HG02938 (cell line): ENCODE measurements around the gene MOV10L1.

ENCODE experiments used
- ATAC-seq: cut with Tn5 transposase; IDR thresholded peaks from one replicate; pipeline ENCODE4 v1.9.1; 2021; ENCODE audit warnings: mild to moderate bottlenecking, moderate library complexity; ENCODE audit not compliant: unreplicated experiment

The MOV10L1 gene

GRCh38 chr22:50173311-50173982, 83.6 kb downstream of the MOV10L1 start:
- ATAC-seq = no peak

GRCh38 chr22:50173983-50174355, 84.2 kb downstream of the MOV10L1 start:
- no peak for ATAC-seq

GRCh38 chr22:50174382-50175190, 84.8 kb downstream of the MOV10L1 start:
- ATAC-seq = no peak

- no peak for ATAC-seq
Measured at GRCh38 chr22:50175191-50175461, 85.3 kb downstream of the MOV10L1 start.

- ATAC-seq = no peak
Measured at GRCh38 chr22:50175921-50176849, 86.4 kb downstream of the MOV10L1 start.

- ATAC-seq = no peak
Measured at GRCh38 chr22:50176850-50177536, 87.2 kb downstream of the MOV10L1 start.

- no peak for ATAC-seq
Measured at GRCh38 chr22:50177537-50178470, 88.0 kb downstream of the MOV10L1 start.

GRCh38 chr22:50178471-50178864, 88.7 kb downstream of the MOV10L1 start:
- no peak for ATAC-seq

GRCh38 chr22:50178871-50179869, 89.4 kb downstream of the MOV10L1 start:
- no peak for ATAC-seq

GRCh38 chr22:50179937-50180726, 90.3 kb downstream of the MOV10L1 start:
- no peak for ATAC-seq

- ATAC-seq = no peak
Measured at GRCh38 chr22:50180727-50181521, 91.1 kb downstream of the MOV10L1 start.

GRCh38 chr22:50182176-50183081, 92.6 kb downstream of the MOV10L1 start:
- no peak for ATAC-seq

GRCh38 chr22:50183141-50183971, 93.5 kb downstream of the MOV10L1 start:
- ATAC-seq = no peak

GRCh38 chr22:50184004-50184901, 94.4 kb downstream of the MOV10L1 start:
- ATAC-seq = no peak
